H1 (cell line): ENCODE results near the gene HEBP1. TPM values are rescaled to one million over a fixed set of nuclear protein-coding genes. Genes with fewer than 3 reads are reported as not detected.
A peak's percentile ranks its signal among the peaks of the same experiment; 100 is the strongest.

Experiments used
- CTCF ChIA-PET: fragments of 300-600 bp; sonication (Branson Sonifier 250); formaldehyde crosslinking; loops from one replicate; lab custom pipeline; 2021; ENCODE audit not compliant: partially characterized antibody; lab: Charles Lee
- POLR2A ChIA-PET: fragments of 300-600 bp; sonication (Branson Sonifier 250); formaldehyde crosslinking; loops from one replicate; lab custom pipeline; 2021; ENCODE audit warnings: inconsistent platforms; ENCODE audit not compliant: partially characterized antibody; lab: Charles Lee
- DNase-seq, 2 experiments: peaks; one replicate each; pipeline versions ENCODE4 v3.0.0 to v3.0.0-alpha.2; 2010 to 2022; ENCODE audit warnings: low spot score in 2 of 2, low read depth in 1 of 2, mixed read lengths in 1 of 2
- FAIRE-seq: peaks from 2 replicates; lab custom pipeline; 2011; peaks lifted over from hg19 to GRCh38; lab: Jason Lieb, UNC
- H2AFZ ChIP-seq: 2 replicates; pipeline ENCODE4 v1.8.1; 2012; ENCODE audit warnings: low read length, inconsistent platforms
- H2AK5ac ChIP-seq: 2 replicates; pipeline ENCODE4 v1.6.1; 2013; ENCODE audit warnings: low read depth, low read length
- H2BK120ac ChIP-seq: replicated peaks from 2 replicates; pipeline ENCODE3; 2013; ENCODE audit warnings: low read depth, low read length, inconsistent platforms
- H2BK12ac ChIP-seq: 2 replicates; pipeline ENCODE4 v1.6.1; 2013; ENCODE audit warnings: low read depth, low read length
- H2BK15ac ChIP-seq: 2 replicates; pipeline ENCODE4 v1.6.1; 2013; ENCODE audit warnings: low read length
- H2BK20ac ChIP-seq: 2 replicates; pipeline ENCODE4 v1.6.1; 2013; ENCODE audit warnings: low read length
- H2BK5ac ChIP-seq: 2 replicates; pipeline ENCODE4 v1.6.1; 2013; ENCODE audit warnings: low read depth, low read length
- H3K14ac ChIP-seq: 2 replicates; pipeline ENCODE4 v1.6.1; 2013; ENCODE audit warnings: inconsistent platforms; ENCODE audit not compliant: insufficient read length
- H3K18ac ChIP-seq: 2 replicates; pipeline ENCODE4 v1.6.1; 2013; ENCODE audit warnings: low read length; ENCODE audit errors: extremely low read depth
- H3K23ac ChIP-seq: 2 replicates; pipeline ENCODE4 v1.6.1; 2013; ENCODE audit warnings: inconsistent platforms; ENCODE audit not compliant: insufficient read length
- H3K23me2 ChIP-seq: 2 replicates; pipeline ENCODE4 v1.6.1; 2013; ENCODE audit warnings: low read depth, low read length
- H3K27ac ChIP-seq: 2 replicates; pipeline ENCODE4 v1.6.1; 2011; ENCODE audit warnings: low read depth, low read length, inconsistent platforms
- H3K27me3 ChIP-seq, 4 experiments: replicated peaks in 1 of 4; 1 replicate in 1 of 4; 2 replicates in 3 of 4; pipeline versions ENCODE4 v1.6.1 to v1.8.1; 2011 to 2013; ENCODE audit warnings: low read length in 3 of 4, mild to moderate bottlenecking in 3 of 4, inconsistent platforms in 2 of 4, mixed read lengths in 2 of 4, moderate library complexity in 1 of 4; ENCODE audit not compliant: control insufficient read depth in 3 of 4, insufficient read depth in 3 of 4; ENCODE audit errors: extremely low read depth in 1 of 4
- H3K36me3 ChIP-seq, 4 experiments: 2 replicates each; pipeline versions ENCODE4 v1.6.1 to v1.8.1; 2011 to 2013; ENCODE audit warnings: mild to moderate bottlenecking in 4 of 4, low read length in 3 of 4, moderate library complexity in 2 of 4, control low read depth in 1 of 4, inconsistent platforms in 1 of 4; ENCODE audit not compliant: insufficient read depth in 4 of 4, control insufficient read depth in 2 of 4
- H3K4ac ChIP-seq: replicated peaks from 2 replicates; pipeline ENCODE3; 2013; ENCODE audit warnings: low read length, low read depth, mixed read lengths, inconsistent platforms; ENCODE audit not compliant: insufficient read length
- H3K4me1 ChIP-seq, 4 experiments: replicated peaks in 1 of 4; 1 replicate in 1 of 4; 2 replicates in 3 of 4; pipeline versions ENCODE4 v1.6.1 to v1.8.1; 2011 to 2013; ENCODE audit warnings: low read length in 3 of 4, inconsistent platforms in 2 of 4, mixed read lengths in 1 of 4; ENCODE audit not compliant: insufficient read depth in 4 of 4, control insufficient read depth in 3 of 4
- H3K4me2 ChIP-seq, 2 experiments: 2 replicates each; pipeline versions ENCODE4 v1.6.1 to v1.8.1; 2011 to 2013; ENCODE audit warnings: low read depth in 2 of 2, low read length in 2 of 2, control low read depth in 1 of 2, inconsistent platforms in 1 of 2, mild to moderate bottlenecking in 1 of 2; ENCODE audit not compliant: insufficient read depth in 1 of 2
- H3K4me3 ChIP-seq, 4 experiments: fragments of 200-600, 300-600 bp in 1 of 4; sonication (generic), shearing (Covaris generic), sonication (Bioruptor Twin) in 1 of 4; 2 replicates each; pipeline versions ENCODE4 v1.5.1 to v1.8.1; 2011 to 2016; ENCODE audit warnings: low read length in 4 of 4, low read depth in 3 of 4, control low read depth in 2 of 4, inconsistent platforms in 2 of 4, mild to moderate bottlenecking in 2 of 4, mixed read lengths in 1 of 4, moderate library complexity in 1 of 4; ENCODE audit not compliant: insufficient read depth in 2 of 4; ENCODE audit errors: extremely low read depth in 1 of 4
- H3K56ac ChIP-seq: replicated peaks from 2 replicates; pipeline ENCODE3; 2013; ENCODE audit warnings: low read depth, mild to moderate bottlenecking, mixed read lengths, low read length, inconsistent platforms; ENCODE audit not compliant: insufficient read length
- H3K79me1 ChIP-seq: 2 replicates; pipeline ENCODE4 v1.6.1; 2013; ENCODE audit warnings: low read depth, low read length, control low read depth
- H3K79me2 ChIP-seq, 2 experiments: 2 replicates each; pipeline versions ENCODE4 v1.6.1 to v1.8.1; 2012 to 2013; ENCODE audit warnings: low read length in 2 of 2, mild to moderate bottlenecking in 2 of 2, inconsistent platforms in 1 of 2; ENCODE audit not compliant: insufficient read depth in 2 of 2, control insufficient read depth in 1 of 2
- H3K9ac ChIP-seq, 4 experiments: replicated peaks in 1 of 4; 1 replicate in 1 of 4; 2 replicates in 3 of 4; pipeline versions ENCODE4 v1.6.1 to v1.8.1; 2011 to 2013; ENCODE audit warnings: low read depth in 3 of 4, low read length in 3 of 4, control low read depth in 2 of 4, mild to moderate bottlenecking in 2 of 4, moderate library complexity in 2 of 4, inconsistent platforms in 1 of 4; ENCODE audit errors: extremely low read depth in 1 of 4
- H3K9me3 ChIP-seq, 2 experiments: 2 replicates each; pipeline versions ENCODE4 v1.6.1 to v1.8.1; 2012 to 2013; ENCODE audit warnings: mild to moderate bottlenecking in 2 of 2, moderate library complexity in 2 of 2, control low read depth in 1 of 2, inconsistent platforms in 1 of 2, low read depth in 1 of 2, low read length in 1 of 2, mixed read lengths in 1 of 2; ENCODE audit not compliant: insufficient read depth in 2 of 2
- H4K20me1 ChIP-seq, 2 experiments: replicated peaks in 1 of 2; 2 replicates each; pipeline versions ENCODE3 to v1.8.1; 2011 to 2013; ENCODE audit warnings: inconsistent platforms in 2 of 2, low read length in 2 of 2, mild to moderate bottlenecking in 1 of 2; ENCODE audit not compliant: insufficient read depth in 2 of 2, control insufficient read depth in 1 of 2
- H4K5ac ChIP-seq: 2 replicates; pipeline ENCODE4 v1.6.1; 2013; ENCODE audit warnings: low read length, low read depth, mixed read lengths, inconsistent platforms; ENCODE audit not compliant: insufficient read length
- H4K8ac ChIP-seq: 2 replicates; pipeline ENCODE4 v1.8.0; 2013; ENCODE audit warnings: mild to moderate bottlenecking, moderate library complexity, low read length, inconsistent platforms; ENCODE audit not compliant: insufficient read depth; ENCODE audit errors: extremely low read depth
- H4K91ac ChIP-seq: replicated peaks from 2 replicates; pipeline ENCODE3; 2013; ENCODE audit warnings: low read length, mixed read lengths, inconsistent platforms; ENCODE audit not compliant: insufficient read length
- WGBS, 2 experiments: shearing (Covaris generic) in 1 of 2; methylation state at CpG; one replicate each; pipeline versions ENCODE4 v1.1.6 to v1.1.7; 2013 to 2015; ENCODE audit warnings: low lambda C conversion rate in 2 of 2, mixed read lengths in 2 of 2, inconsistent platforms in 1 of 2, low coverage in 1 of 2, missing lambda C conversion rate in 1 of 2; ENCODE audit not compliant: insufficient replicate concordance in 2 of 2, insufficient coverage in 1 of 2, insufficient read length in 1 of 2; ENCODE audit errors: extremely low coverage in 1 of 2, missing lambda C conversion rate in 1 of 2; 5-methylcytosine and 5-hydroxymethylcytosine counted together
- polyA plus RNA-seq, 7 experiments: library from polyadenylated mRNA; depleted of rRNA in 3 of 7; stranded (reverse) in 5 of 7; unstranded in 2 of 7; fragments of >200 nt in 5 of 7; fragments of 200-250 nt in 2 of 7; gene quantifications; 1 replicate in 5 of 7; 2 replicates in 1 of 7; 4 replicates in 1 of 7; pipeline versions ENCODE4 v1.2.1 to v1.2.3, GENCODE V29; 2011 to 2013; ENCODE audit warnings: missing spikeins in 2 of 7, mixed read lengths in 2 of 7
- total RNA-seq: library from RNA; stranded (reverse); fragmentation: NEBNext Ultra II Directional; extraction: Animal tissue kit (Norgen Biotek cat#: 25700); gene quantifications from 2 replicates; pipeline ENCODE4 v1.2.1, GENCODE V29; 2021

Gene HEBP1
- total and polyA plus RNA-seq, 2 of the 8 experiments (the other 6 are each of a cell fraction or from before 2014, with no cell fraction given) = 30.8 to 56.1 TPM

GRCh38 chr12:12990700-12991468, 9.2 kb downstream of the HEBP1 start:
- H3K4me1 ChIP-seq = peaks cover 7 to 21% (median 17%) of the 10 kb centered on the region in 4 experiments; a peak in 5 of 7 replicates
- peak overlapping the region; percentile 50; the same call in 1 of the 2 replicates for H2BK12ac ChIP-seq
- no peak overlapping the region for H3K56ac ChIP-seq
- H3K9ac ChIP-seq = no peak overlapping the region
- H3K23me2 ChIP-seq = no peaks in the 10 kb centered on the region
- peak overlapping the region; percentile 50; the same call in 1 of the 2 replicates for H2BK20ac ChIP-seq
- POLR2A ChIA-PET = interaction anchor here (1.0 to 1.5 kb wide), 4 partner anchors 8 to 98 kb away, joined by 3 to 5 read pairs (median 4); no protein-coding TSS in a partner anchor
- CTCF ChIA-PET = interaction anchor here (0.5 to 6.7 kb wide), 9 partner anchors 10 to 288 kb away, joined by 3 to 102 read pairs (median 3); no protein-coding TSS in a partner anchor
- H4K8ac ChIP-seq = no peak overlapping the region
- no peak overlapping the region for H3K4ac ChIP-seq
- peak overlapping the region; percentile 2 for H4K91ac ChIP-seq
- H3K4me2 ChIP-seq = peak overlapping the region; percentile 17 to 37; a peak in 2 of 4 replicates
- no peak overlapping the region for H2AK5ac ChIP-seq
- H3K4me3 ChIP-seq = no peak overlapping the region
- peaks cover 6 to 22% (median 14%) of the 10 kb centered on the region in 4 experiments for H3K36me3 ChIP-seq
- H3K14ac ChIP-seq = no peak overlapping the region
- H3K79me2 ChIP-seq = peaks cover 0 to 11% of the 10 kb centered on the region in 2 experiments; a peak in 1 of 4 replicates
- H3K18ac ChIP-seq = peak overlapping the region; percentile 56
- peaks cover 0 to 2% of the 10 kb centered on the region in 2 experiments for H4K20me1 ChIP-seq
- no peak overlapping the region for H2AFZ ChIP-seq
- peak overlapping the region; percentile 61 for H4K5ac ChIP-seq
- no peak overlapping the region for H3K27ac ChIP-seq
- FAIRE-seq (no peak), DNase-seq (no peak)
- H2BK15ac ChIP-seq = no peak overlapping the region; the same call in 1 of the 2 replicates
- H3K9me3 ChIP-seq = no peaks in the 10 kb centered on the region
- peak overlapping the region; percentile 57 for H2BK120ac ChIP-seq
- H2BK5ac ChIP-seq = no peak overlapping the region
- H3K23ac ChIP-seq = no peak overlapping the region
- WGBS, 2 experiments = 44% methylated on average over 7 of the region's 7 CpGs; no CpG with 5 or more reads in 1 of the 2 experiments
- no peaks in the 10 kb centered on the region for H3K27me3 ChIP-seq
- H3K79me1 ChIP-seq = no peaks in the 10 kb centered on the region; the same call in 1 of the 2 replicates
